H1 (cell line): ENCODE data around the gene SBF2. TPM values are rescaled to one million over a fixed set of nuclear protein-coding genes. Genes with fewer than 3 reads are reported as not detected.

Experiments
- CTCF ChIA-PET: fragments of 300-600 bp; sonication (Branson Sonifier 250); formaldehyde crosslinking; loops from one replicate; lab custom pipeline; 2021; ENCODE audit not compliant: partially characterized antibody; lab: Charles Lee
- POLR2A ChIA-PET: fragments of 300-600 bp; sonication (Branson Sonifier 250); formaldehyde crosslinking; loops from one replicate; lab custom pipeline; 2021; ENCODE audit warnings: inconsistent platforms; ENCODE audit not compliant: partially characterized antibody; lab: Charles Lee
- DNase-seq, 2 experiments: peaks; one replicate each; pipeline versions ENCODE4 v3.0.0 to v3.0.0-alpha.2; 2010 to 2022; ENCODE audit warnings: low spot score in 2 of 2, low read depth in 1 of 2, mixed read lengths in 1 of 2
- FAIRE-seq: peaks from 2 replicates; lab custom pipeline; 2011; peaks lifted over from hg19 to GRCh38; lab: Jason Lieb, UNC
- H2AFZ ChIP-seq: 2 replicates; pipeline ENCODE4 v1.8.1; 2012; ENCODE audit warnings: low read length, inconsistent platforms
- H2AK5ac ChIP-seq: 2 replicates; pipeline ENCODE4 v1.6.1; 2013; ENCODE audit warnings: low read depth, low read length
- H2BK120ac ChIP-seq: replicated peaks from 2 replicates; pipeline ENCODE3; 2013; ENCODE audit warnings: low read depth, low read length, inconsistent platforms
- H2BK12ac ChIP-seq: 2 replicates; pipeline ENCODE4 v1.6.1; 2013; ENCODE audit warnings: low read depth, low read length
- H2BK15ac ChIP-seq: 2 replicates; pipeline ENCODE4 v1.6.1; 2013; ENCODE audit warnings: low read length
- H2BK20ac ChIP-seq: 2 replicates; pipeline ENCODE4 v1.6.1; 2013; ENCODE audit warnings: low read length
- H2BK5ac ChIP-seq: 2 replicates; pipeline ENCODE4 v1.6.1; 2013; ENCODE audit warnings: low read depth, low read length
- H3K14ac ChIP-seq: 2 replicates; pipeline ENCODE4 v1.6.1; 2013; ENCODE audit warnings: inconsistent platforms; ENCODE audit not compliant: insufficient read length
- H3K18ac ChIP-seq: 2 replicates; pipeline ENCODE4 v1.6.1; 2013; ENCODE audit warnings: low read length; ENCODE audit errors: extremely low read depth
- H3K23ac ChIP-seq: 2 replicates; pipeline ENCODE4 v1.6.1; 2013; ENCODE audit warnings: inconsistent platforms; ENCODE audit not compliant: insufficient read length
- H3K23me2 ChIP-seq: 2 replicates; pipeline ENCODE4 v1.6.1; 2013; ENCODE audit warnings: low read depth, low read length
- H3K27ac ChIP-seq: 2 replicates; pipeline ENCODE4 v1.6.1; 2011; ENCODE audit warnings: low read depth, low read length, inconsistent platforms
- H3K27me3 ChIP-seq, 4 experiments: replicated peaks in 1 of 4; 1 replicate in 1 of 4; 2 replicates in 3 of 4; pipeline versions ENCODE4 v1.6.1 to v1.8.1; 2011 to 2013; ENCODE audit warnings: low read length in 3 of 4, mild to moderate bottlenecking in 3 of 4, inconsistent platforms in 2 of 4, mixed read lengths in 2 of 4, moderate library complexity in 1 of 4; ENCODE audit not compliant: control insufficient read depth in 3 of 4, insufficient read depth in 3 of 4; ENCODE audit errors: extremely low read depth in 1 of 4
- H3K36me3 ChIP-seq, 4 experiments: 2 replicates each; pipeline versions ENCODE4 v1.6.1 to v1.8.1; 2011 to 2013; ENCODE audit warnings: mild to moderate bottlenecking in 4 of 4, low read length in 3 of 4, moderate library complexity in 2 of 4, control low read depth in 1 of 4, inconsistent platforms in 1 of 4; ENCODE audit not compliant: insufficient read depth in 4 of 4, control insufficient read depth in 2 of 4
- H3K4ac ChIP-seq: replicated peaks from 2 replicates; pipeline ENCODE3; 2013; ENCODE audit warnings: low read length, low read depth, mixed read lengths, inconsistent platforms; ENCODE audit not compliant: insufficient read length
- H3K4me1 ChIP-seq, 4 experiments: replicated peaks in 1 of 4; 1 replicate in 1 of 4; 2 replicates in 3 of 4; pipeline versions ENCODE4 v1.6.1 to v1.8.1; 2011 to 2013; ENCODE audit warnings: low read length in 3 of 4, inconsistent platforms in 2 of 4, mixed read lengths in 1 of 4; ENCODE audit not compliant: insufficient read depth in 4 of 4, control insufficient read depth in 3 of 4
- H3K4me2 ChIP-seq, 2 experiments: 2 replicates each; pipeline versions ENCODE4 v1.6.1 to v1.8.1; 2011 to 2013; ENCODE audit warnings: low read depth in 2 of 2, low read length in 2 of 2, control low read depth in 1 of 2, inconsistent platforms in 1 of 2, mild to moderate bottlenecking in 1 of 2; ENCODE audit not compliant: insufficient read depth in 1 of 2
- H3K4me3 ChIP-seq, 4 experiments: fragments of 200-600, 300-600 bp in 1 of 4; sonication (generic), shearing (Covaris generic), sonication (Bioruptor Twin) in 1 of 4; 2 replicates each; pipeline versions ENCODE4 v1.5.1 to v1.8.1; 2011 to 2016; ENCODE audit warnings: low read length in 4 of 4, low read depth in 3 of 4, control low read depth in 2 of 4, inconsistent platforms in 2 of 4, mild to moderate bottlenecking in 2 of 4, mixed read lengths in 1 of 4, moderate library complexity in 1 of 4; ENCODE audit not compliant: insufficient read depth in 2 of 4; ENCODE audit errors: extremely low read depth in 1 of 4
- H3K56ac ChIP-seq: replicated peaks from 2 replicates; pipeline ENCODE3; 2013; ENCODE audit warnings: low read depth, mild to moderate bottlenecking, mixed read lengths, low read length, inconsistent platforms; ENCODE audit not compliant: insufficient read length
- H3K79me1 ChIP-seq: 2 replicates; pipeline ENCODE4 v1.6.1; 2013; ENCODE audit warnings: low read depth, low read length, control low read depth
- H3K79me2 ChIP-seq, 2 experiments: 2 replicates each; pipeline versions ENCODE4 v1.6.1 to v1.8.1; 2012 to 2013; ENCODE audit warnings: low read length in 2 of 2, mild to moderate bottlenecking in 2 of 2, inconsistent platforms in 1 of 2; ENCODE audit not compliant: insufficient read depth in 2 of 2, control insufficient read depth in 1 of 2
- H3K9ac ChIP-seq, 4 experiments: replicated peaks in 1 of 4; 1 replicate in 1 of 4; 2 replicates in 3 of 4; pipeline versions ENCODE4 v1.6.1 to v1.8.1; 2011 to 2013; ENCODE audit warnings: low read depth in 3 of 4, low read length in 3 of 4, control low read depth in 2 of 4, mild to moderate bottlenecking in 2 of 4, moderate library complexity in 2 of 4, inconsistent platforms in 1 of 4; ENCODE audit errors: extremely low read depth in 1 of 4
- H3K9me3 ChIP-seq, 2 experiments: 2 replicates each; pipeline versions ENCODE4 v1.6.1 to v1.8.1; 2012 to 2013; ENCODE audit warnings: mild to moderate bottlenecking in 2 of 2, moderate library complexity in 2 of 2, control low read depth in 1 of 2, inconsistent platforms in 1 of 2, low read depth in 1 of 2, low read length in 1 of 2, mixed read lengths in 1 of 2; ENCODE audit not compliant: insufficient read depth in 2 of 2
- H4K20me1 ChIP-seq, 2 experiments: replicated peaks in 1 of 2; 2 replicates each; pipeline versions ENCODE3 to v1.8.1; 2011 to 2013; ENCODE audit warnings: inconsistent platforms in 2 of 2, low read length in 2 of 2, mild to moderate bottlenecking in 1 of 2; ENCODE audit not compliant: insufficient read depth in 2 of 2, control insufficient read depth in 1 of 2
- H4K5ac ChIP-seq: 2 replicates; pipeline ENCODE4 v1.6.1; 2013; ENCODE audit warnings: low read length, low read depth, mixed read lengths, inconsistent platforms; ENCODE audit not compliant: insufficient read length
- H4K8ac ChIP-seq: 2 replicates; pipeline ENCODE4 v1.8.0; 2013; ENCODE audit warnings: mild to moderate bottlenecking, moderate library complexity, low read length, inconsistent platforms; ENCODE audit not compliant: insufficient read depth; ENCODE audit errors: extremely low read depth
- H4K91ac ChIP-seq: replicated peaks from 2 replicates; pipeline ENCODE3; 2013; ENCODE audit warnings: low read length, mixed read lengths, inconsistent platforms; ENCODE audit not compliant: insufficient read length
- ASH2L ChIP-seq: fragments of 200-600, 300-600 bp; sonication (generic); IDR thresholded peaks from one replicate; pipeline ENCODE4 v1.7.1; 2017; ENCODE audit warnings: low read length
- CBX8 ChIP-seq: fragments of 300-800, 300-1000 bp; sonication (generic); IDR thresholded peaks from 2 replicates; pipeline ENCODE4 v1.7.1; 2016; ENCODE audit warnings: low read depth, low read length, borderline replicate concordance
- CTBP2 ChIP-seq: IDR thresholded peaks from 2 replicates; pipeline ENCODE4 v1.7.0; 2011; ENCODE audit warnings: borderline replicate concordance, mild to moderate bottlenecking, moderate library complexity, mixed read lengths, low read length; ENCODE audit not compliant: insufficient read depth, insufficient read length
- HDAC2 ChIP-seq, 2 experiments: fragments of 300-600 bp in 1 of 2; sonication (generic) in 1 of 2; IDR thresholded peaks; 2 replicates each; pipeline ENCODE4 v1.6.1; 2011 to 2012; ENCODE audit warnings: low read depth in 2 of 2, low read length in 2 of 2, mild to moderate bottlenecking in 2 of 2, moderate library complexity in 2 of 2, borderline replicate concordance in 1 of 2, inconsistent platforms in 1 of 2
- JUN ChIP-seq: IDR thresholded peaks from 2 replicates; pipeline ENCODE4 v1.6.1; 2011; ENCODE audit warnings: low read depth, mild to moderate bottlenecking, improper control_type of control experiment, low read length
- JUND ChIP-seq: IDR thresholded peaks from 2 replicates; pipeline ENCODE4 v1.6.1; 2011; ENCODE audit warnings: mild to moderate bottlenecking, improper control_type of control experiment, low read length
- KDM5A ChIP-seq: fragments of 200-600 bp; IDR thresholded peaks from 2 replicates; pipeline ENCODE4 v1.7.1; 2012; ENCODE audit warnings: mild to moderate bottlenecking, low read length, inconsistent platforms, mixed read lengths
- NRF1 ChIP-seq: IDR thresholded peaks from 2 replicates; pipeline ENCODE4 v1.6.1; 2011; ENCODE audit warnings: mild to moderate bottlenecking, low read depth, low read length, improper control_type of control experiment
- SIN3A ChIP-seq, 2 experiments: IDR thresholded peaks in 1 of 2; conservative IDR thresholded peaks in 1 of 2; 2 replicates each; pipeline ENCODE4 v1.6.1; 2011 to 2012; ENCODE audit warnings: low read length in 2 of 2, improper control_type of control experiment in 1 of 2, low read depth in 1 of 2, mild to moderate bottlenecking in 1 of 2
- TCF12 ChIP-seq: IDR thresholded peaks from 2 replicates; pipeline ENCODE4 v1.6.1; 2011; ENCODE audit warnings: low read depth, mild to moderate bottlenecking, low read length
- TEAD4 ChIP-seq: IDR thresholded peaks from 2 replicates; pipeline ENCODE4 v1.6.1; 2012; ENCODE audit warnings: low read depth, low read length, inconsistent platforms, mixed read lengths
- WGBS, 2 experiments: shearing (Covaris generic) in 1 of 2; methylation state at CpG; one replicate each; pipeline versions ENCODE4 v1.1.6 to v1.1.7; 2013 to 2015; ENCODE audit warnings: low lambda C conversion rate in 2 of 2, mixed read lengths in 2 of 2, inconsistent platforms in 1 of 2, low coverage in 1 of 2, missing lambda C conversion rate in 1 of 2; ENCODE audit not compliant: insufficient replicate concordance in 2 of 2, insufficient coverage in 1 of 2, insufficient read length in 1 of 2; ENCODE audit errors: extremely low coverage in 1 of 2, missing lambda C conversion rate in 1 of 2; 5-methylcytosine and 5-hydroxymethylcytosine counted together
- polyA plus RNA-seq, 7 experiments: library from polyadenylated mRNA; depleted of rRNA in 3 of 7; stranded (reverse) in 5 of 7; unstranded in 2 of 7; fragments of >200 nt in 5 of 7; fragments of 200-250 nt in 2 of 7; gene quantifications; 1 replicate in 5 of 7; 2 replicates in 1 of 7; 4 replicates in 1 of 7; pipeline versions ENCODE4 v1.2.1 to v1.2.3, GENCODE V29; 2011 to 2013; ENCODE audit warnings: missing spikeins in 2 of 7, mixed read lengths in 2 of 7
- total RNA-seq: library from RNA; stranded (reverse); fragmentation: NEBNext Ultra II Directional; extraction: Animal tissue kit (Norgen Biotek cat#: 25700); gene quantifications from 2 replicates; pipeline ENCODE4 v1.2.1, GENCODE V29; 2021

Gene SBF2
- total and polyA plus RNA-seq, 2 of the 8 experiments (the other 6 are each of a cell fraction or from before 2014, with no cell fraction given) = 36.7 to 50.5 TPM

DNA sequence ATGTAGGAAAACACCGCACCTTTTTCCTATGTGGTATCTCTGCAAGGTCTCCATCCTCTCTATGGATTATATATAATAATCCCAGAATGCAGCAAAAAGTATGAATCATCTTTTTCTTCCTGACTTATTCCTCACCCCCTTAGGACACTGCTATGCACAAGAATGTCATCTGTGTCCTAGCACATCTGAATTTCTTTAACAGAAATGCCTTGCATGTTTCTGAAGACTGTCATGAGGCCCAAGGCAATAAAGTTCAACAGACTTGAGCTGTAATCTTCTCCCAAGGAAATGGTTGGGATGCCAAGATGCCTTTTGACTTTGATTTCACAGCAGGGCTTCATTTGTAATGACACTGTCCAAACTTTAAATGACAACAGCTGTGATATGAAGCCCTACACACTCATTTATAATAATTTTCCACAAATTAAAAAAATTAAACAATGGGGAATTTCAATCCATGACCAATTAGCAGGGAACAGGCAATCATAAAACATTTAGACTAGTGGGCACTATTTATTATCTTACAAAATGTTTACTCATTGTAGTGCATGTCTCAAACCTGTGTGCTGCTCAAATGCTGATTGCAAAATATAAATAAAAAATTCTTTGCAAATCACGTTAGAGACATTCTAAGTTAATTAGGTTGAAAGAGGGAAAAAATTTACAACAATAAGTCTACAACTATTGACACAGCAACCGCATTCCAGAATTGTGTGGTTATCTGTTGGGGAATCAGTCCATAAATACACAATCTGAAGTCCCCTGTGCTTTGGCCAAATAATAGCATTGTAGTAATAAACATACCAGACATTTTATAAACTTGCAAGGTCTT, 387.8 kb downstream of the SBF2 start:
- Histone ChIP-seq H3K9me3 (no peaks in the 10 kb centered on the region), H2BK120ac (peak overlapping the region; percentile 73), H4K8ac (no peak overlapping the region), H2AFZ (no peak overlapping the region), H3K27ac (no peak overlapping the region), H3K4ac (no peak overlapping the region), H3K79me1 (no peaks in the 10 kb centered on the region), H4K5ac (peak overlapping the region; percentile 76), H2BK5ac (peak overlapping the region; percentile 77; the same call in 1 of the 2 replicates), H3K9ac (no peak overlapping the region), H3K36me3 (no peaks in the 10 kb centered on the region), H3K4me1 (peaks cover 0 to 19% (median 9%) of the 10 kb centered on the region in 4 experiments; a peak in 6 of 7 replicates), H3K18ac (peak overlapping the region; percentile 16; the same call in 1 of the 2 replicates), H4K20me1 (no peaks in the 10 kb centered on the region), H2AK5ac (no peak overlapping the region), H2BK15ac (no peak overlapping the region), H2BK20ac (0 out of 2 replicates have a peak overlapping the region, but pooled peaks have one; percentile 35), H3K23ac (no peak overlapping the region), H3K4me3 (peak overlapping the region in 1 of 4 experiments; percentile 27; a peak in 1 of 8 replicates), H2BK12ac (no peak overlapping the region), H3K4me2 (peak overlapping the region; percentile 21 to 44; a peak in 3 of 4 replicates), H3K14ac (no peak overlapping the region), H3K27me3 (no peaks in the 10 kb centered on the region), H3K23me2 (no peaks in the 10 kb centered on the region), H3K56ac (peak overlapping the region; percentile 52), H3K79me2 (no peaks in the 10 kb centered on the region), H4K91ac (no peak overlapping the region)
- POLR2A ChIA-PET = interaction anchor here (0.7 to 1.5 kb wide), 3 partner anchors 16 to 18 kb away, joined by 3 to 8 read pairs (median 3); no protein-coding TSS in a partner anchor
- WGBS, 2 experiments = 17% methylated on average over 3 of the region's 3 CpGs; no CpG with 5 or more reads in 1 of the 2 experiments
- TF ChIP-seq KDM5A = no peak
- TF ChIP-seq JUND = peak; percentile 47; the same call in 1 of the 2 replicates
- no peak for TF ChIP-seq NRF1
- 0 out of 4 replicates have a peak, but pooled peaks of 1 of the 2 experiments have one; percentile 24 for TF ChIP-seq SIN3A (conservative IDR thresholded peaks at IDR 0.05 in 1 of 2, IDR thresholded peaks at IDR 0.05 in 1 of 2; ENCODE audit: low read depth in 1 of 2, low read length in 2 of 2)
- TF ChIP-seq ASH2L = no peak
- peak; percentile 65; the same call in 1 of the 2 replicates for TF ChIP-seq TEAD4
- TF ChIP-seq CBX8 = no peak
- TF ChIP-seq TCF12 = no peak
- TF ChIP-seq HDAC2 (IDR thresholded peaks at IDR 0.05; ENCODE audit: borderline replicate concordance in 1 of 2, low read depth in 2 of 2, low read length in 2 of 2) = no peak
- TF ChIP-seq JUN = peak; percentile 67
- no peak for TF ChIP-seq CTBP2
- DNase-seq (peak in 1 of 2 experiments; percentile 60), FAIRE-seq (peak; percentile 92)
- CTCF ChIA-PET = interaction anchor here (2.4 kb wide), 1 partner anchor 16 kb away, joined by 8 read pairs; no protein-coding TSS in a partner anchor
